ENCODE measurements around the gene NEDD9.

NEDD9 gene

GRCh38 chr6:11149551-11149950, 82.9 kb downstream of the NEDD9 start:
- no peaks in the 10 kb centered on the region for H3K27me3 ChIP-seq (ENCODE audit: control insufficient read depth, low read length)
- H3K9me2 ChIP-seq (replicated peaks; ENCODE audit: control insufficient read depth, low read length), result no peaks in the 10 kb centered on the region
- H3K4me2 ChIP-seq (ENCODE audit: low read length), result no peak overlapping the region
- no peak overlapping the region for H3K27ac ChIP-seq (ENCODE audit: low read depth, low read length)
- no peaks in the 10 kb centered on the region for H3K79me2 ChIP-seq (ENCODE audit: control insufficient read depth, low read length)
- H3K4me3 ChIP-seq (ENCODE audit: low read length), result no peak overlapping the region
- no peaks in the 10 kb centered on the region for H3F3A ChIP-seq (ENCODE audit: control insufficient read depth, insufficient read depth)
- no peaks in the 10 kb centered on the region for H3K4me1 ChIP-seq (ENCODE audit: control insufficient read depth, low read length)
- no peaks in the 10 kb centered on the region for H4K20me1 ChIP-seq (ENCODE audit: control insufficient read depth, insufficient read depth, low read depth, low read length)
- no peaks in the 10 kb centered on the region for H3K36me3 ChIP-seq (ENCODE audit: control insufficient read depth, low read length)
- H3K9me3 ChIP-seq (ENCODE audit: control insufficient read depth, insufficient read depth, low read length), result no peaks in the 10 kb centered on the region
- TF ChIP-seq EZH2phosphoT487 (IDR thresholded peaks at IDR 0.05; ENCODE audit: borderline replicate concordance, low read length), result no peak
- TF ChIP-seq, protein P1, sequence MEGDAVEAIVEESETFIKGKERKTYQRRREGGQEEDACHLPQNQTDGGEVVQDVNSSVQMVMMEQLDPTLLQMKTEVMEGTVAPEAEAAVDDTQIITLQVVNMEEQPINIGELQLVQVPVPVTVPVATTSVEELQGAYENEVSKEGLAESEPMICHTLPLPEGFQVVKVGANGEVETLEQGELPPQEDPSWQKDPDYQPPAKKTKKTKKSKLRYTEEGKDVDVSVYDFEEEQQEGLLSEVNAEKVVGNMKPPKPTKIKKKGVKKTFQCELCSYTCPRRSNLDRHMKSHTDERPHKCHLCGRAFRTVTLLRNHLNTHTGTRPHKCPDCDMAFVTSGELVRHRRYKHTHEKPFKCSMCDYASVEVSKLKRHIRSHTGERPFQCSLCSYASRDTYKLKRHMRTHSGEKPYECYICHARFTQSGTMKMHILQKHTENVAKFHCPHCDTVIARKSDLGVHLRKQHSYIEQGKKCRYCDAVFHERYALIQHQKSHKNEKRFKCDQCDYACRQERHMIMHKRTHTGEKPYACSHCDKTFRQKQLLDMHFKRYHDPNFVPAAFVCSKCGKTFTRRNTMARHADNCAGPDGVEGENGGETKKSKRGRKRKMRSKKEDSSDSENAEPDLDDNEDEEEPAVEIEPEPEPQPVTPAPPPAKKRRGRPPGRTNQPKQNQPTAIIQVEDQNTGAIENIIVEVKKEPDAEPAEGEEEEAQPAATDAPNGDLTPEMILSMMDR (IDR thresholded peaks at IDR 0.05; ENCODE audit: low read depth, low read length, poor library complexity, severe bottlenecking), result no peak

DNA sequence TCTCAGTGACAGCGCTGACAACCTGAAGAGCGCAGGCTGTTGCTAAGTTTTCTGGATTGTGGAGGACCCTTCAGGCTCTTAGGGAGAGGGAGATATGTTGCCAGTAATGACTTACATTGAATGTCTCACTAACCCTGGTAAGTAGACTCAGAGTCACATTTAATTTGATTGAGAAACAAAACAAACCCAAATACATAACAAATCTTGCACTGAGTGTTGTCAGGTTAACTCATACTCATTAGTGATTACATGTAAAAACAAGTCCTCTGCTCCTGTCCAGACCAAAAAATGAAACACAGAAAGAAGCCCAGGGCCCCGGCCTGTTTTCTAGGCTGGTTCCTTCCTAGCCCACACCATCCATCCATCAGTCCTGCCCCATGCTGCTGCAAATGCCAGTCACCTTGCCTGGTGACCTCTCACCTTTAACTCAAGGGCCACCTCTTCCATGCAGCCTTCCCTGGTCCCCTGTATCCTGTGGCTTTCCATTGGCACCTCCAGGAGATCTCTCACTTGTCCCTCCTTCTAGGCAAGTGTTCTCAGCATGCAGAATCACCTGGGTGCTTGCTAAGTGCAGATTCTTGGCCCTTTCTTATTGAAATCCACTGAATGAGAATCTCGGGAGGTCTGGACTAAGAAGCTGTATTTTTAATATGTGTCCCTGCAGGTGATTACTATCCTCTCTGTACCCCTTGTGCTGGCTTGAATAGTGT, 86.2 kb downstream of the NEDD9 start:
- H3K9me3 ChIP-seq (ENCODE audit: control insufficient read depth, insufficient read depth, low read length), result no peaks in the 10 kb centered on the region
- H3K9me2 ChIP-seq (replicated peaks; ENCODE audit: control insufficient read depth, low read length), result no peaks in the 10 kb centered on the region
- H3K27me3 ChIP-seq (ENCODE audit: control insufficient read depth, low read length), result no peaks in the 10 kb centered on the region
- H3K4me1 ChIP-seq (ENCODE audit: control insufficient read depth, low read length), result no peaks in the 10 kb centered on the region
- no peaks in the 10 kb centered on the region for H3K36me3 ChIP-seq (ENCODE audit: control insufficient read depth, low read length)
- H4K20me1 ChIP-seq (ENCODE audit: control insufficient read depth, insufficient read depth, low read depth, low read length), result 0 out of 2 replicates have a peak, but pooled peaks cover 2% of the 10 kb centered on the region
- H3K4me3 ChIP-seq (ENCODE audit: low read length), result no peak overlapping the region
- no peaks in the 10 kb centered on the region for H3K79me2 ChIP-seq (ENCODE audit: control insufficient read depth, low read length)
- no peaks in the 10 kb centered on the region for H3F3A ChIP-seq (ENCODE audit: control insufficient read depth, insufficient read depth)
- no peak overlapping the region for H3K27ac ChIP-seq (ENCODE audit: low read depth, low read length)
- H3K4me2 ChIP-seq (ENCODE audit: low read length), result no peak overlapping the region
- TF ChIP-seq, protein P1 (IDR thresholded peaks at IDR 0.05; ENCODE audit: low read depth, low read length, poor library complexity, severe bottlenecking), result no peak
- no peak for TF ChIP-seq EZH2phosphoT487 (IDR thresholded peaks at IDR 0.05; ENCODE audit: borderline replicate concordance, low read length)

GRCh38 chr6:11144393-11144851, 88.0 kb downstream of the NEDD9 start:
- no peaks in the 10 kb centered on the region for H3K9me3 ChIP-seq (ENCODE audit: control insufficient read depth, insufficient read depth, low read length)
- no peaks in the 10 kb centered on the region for H3K36me3 ChIP-seq (ENCODE audit: control insufficient read depth, low read length)
- 0 out of 2 replicates have a peak, but pooled peaks cover 2% of the 10 kb centered on the region for H4K20me1 ChIP-seq (ENCODE audit: control insufficient read depth, insufficient read depth, low read depth, low read length)
- H3K4me2 ChIP-seq (ENCODE audit: low read length), result no peak overlapping the region
- no peaks in the 10 kb centered on the region for H3K27me3 ChIP-seq (ENCODE audit: control insufficient read depth, low read length)
- H3K9me2 ChIP-seq (replicated peaks; ENCODE audit: control insufficient read depth, low read length), result no peaks in the 10 kb centered on the region
- no peak overlapping the region for H3K4me3 ChIP-seq (ENCODE audit: low read length)
- no peak overlapping the region for H3K27ac ChIP-seq (ENCODE audit: low read depth, low read length)
- H3F3A ChIP-seq (ENCODE audit: control insufficient read depth, insufficient read depth), result no peaks in the 10 kb centered on the region
- TF ChIP-seq, protein P1 (IDR thresholded peaks at IDR 0.05; ENCODE audit: low read depth, low read length, poor library complexity, severe bottlenecking), result peak; percentile 93
- no peak for TF ChIP-seq EZH2phosphoT487 (IDR thresholded peaks at IDR 0.05; ENCODE audit: borderline replicate concordance, low read length)
- H3K4me1 ChIP-seq (ENCODE audit: control insufficient read depth, low read length), result peaks cover 8% of the 10 kb centered on the region; the same call in 1 of the 2 replicates
- H3K79me2 ChIP-seq (ENCODE audit: control insufficient read depth, low read length), result no peaks in the 10 kb centered on the region
